Right renal cortex interstitium (tissue), 3 donors: ENCODE results near the gene PDCD2L. TPM values are rescaled to one million over a fixed set of nuclear protein-coding genes. Genes with fewer than 3 reads are reported as not detected.
"Not testable (repeated sequence)": the region's sequence is repeated elsewhere in the genome, so short reads cannot be mapped to it uniquely, and the experiment has no call there.

ENCODE experiments used
- DNase-seq, 3 donors: peaks; one replicate each; pipeline ENCODE4 v3.0.0-alpha.2; 2013; ENCODE audit warnings: low read depth in 3 of 3, low spot score in 2 of 3
- polyA plus RNA-seq, 3 donors: library from polyadenylated mRNA; unstranded; fragments of 120-200 nt; gene quantifications; one replicate each; pipeline ENCODE4 v1.2.1, GENCODE V29; 2013; ENCODE audit not compliant: insufficient read length in 3 of 3

Gene PDCD2L
- polyA plus RNA-seq, 3 donors, result 15.0 to 16.6 (median 15.4) TPM

- no peak for DNase-seq
These were observed 5.3 kb downstream of the PDCD2L start for GRCh38 chr19:34409189-34410164.

GRCh38 chr19:34411216-34411615 is 7.0 kb downstream of the PDCD2L start:
- DNase-seq, result no peak

- DNase-seq, result no peak
These were observed 11.9 kb downstream of the PDCD2L start for GRCh38 chr19:34416021-34416545.

- no peak for DNase-seq
These were observed 14.1 kb downstream of the PDCD2L start for GRCh38 chr19:34418300-34418699.

GRCh38 chr19:34426096-34426661 is 22.0 kb downstream of the PDCD2L start:
- DNase-seq, result no peak

- DNase-seq, result peak in 1 of 3 donors; percentile 12
These were observed 24.5 kb downstream of the PDCD2L start for GRCh38 chr19:34428549-34429285.

GRCh38 chr19:34429553-34429952 is 25.4 kb downstream of the PDCD2L start:
- no peak for DNase-seq

GRCh38 chr19:34430738-34431625 is 26.8 kb downstream of the PDCD2L start:
- peak in 1 of 3 donors; percentile 3 for DNase-seq

- DNase-seq, result no peak
These were observed 27.6 kb downstream of the PDCD2L start for GRCh38 chr19:34431681-34432402.

GRCh38 chr19:34432797-34433196 is 28.6 kb downstream of the PDCD2L start:
- DNase-seq, result no peak

GRCh38 chr19:34436716-34437115 is 32.5 kb downstream of the PDCD2L start:
- DNase-seq, result no peak

GRCh38 chr19:34448191-34448590 is 44.0 kb downstream of the PDCD2L start:
- DNase-seq, result no peak

- no peak for DNase-seq
These were observed 48.5 kb downstream of the PDCD2L start for GRCh38 chr19:34452723-34453122.

- DNase-seq, result no peak
These were observed 49.9 kb downstream of the PDCD2L start for GRCh38 chr19:34454091-34454490.

GRCh38 chr19:34454685-34455084 is 50.5 kb downstream of the PDCD2L start:
- no peak for DNase-seq

GRCh38 chr19:34455783-34456480 is 51.7 kb downstream of the PDCD2L start:
- DNase-seq, result not testable (repeated sequence)

GRCh38 chr19:34457446-34457845 is 53.2 kb downstream of the PDCD2L start:
- DNase-seq, result no peak

- no peak for DNase-seq
These were observed 54.5 kb downstream of the PDCD2L start for GRCh38 chr19:34458677-34459076.

GRCh38 chr19:34459614-34460013 is 55.4 kb downstream of the PDCD2L start:
- no peak for DNase-seq
